HG02571 (cell line): ENCODE results near the gene ERC2.

Experiments
- ATAC-seq: cut with Tn5 transposase; IDR thresholded peaks from one replicate; pipeline ENCODE4 v1.9.1; 2021; ENCODE audit warnings: mild to moderate bottlenecking, moderate library complexity; ENCODE audit not compliant: unreplicated experiment

Gene ERC2

DNA sequence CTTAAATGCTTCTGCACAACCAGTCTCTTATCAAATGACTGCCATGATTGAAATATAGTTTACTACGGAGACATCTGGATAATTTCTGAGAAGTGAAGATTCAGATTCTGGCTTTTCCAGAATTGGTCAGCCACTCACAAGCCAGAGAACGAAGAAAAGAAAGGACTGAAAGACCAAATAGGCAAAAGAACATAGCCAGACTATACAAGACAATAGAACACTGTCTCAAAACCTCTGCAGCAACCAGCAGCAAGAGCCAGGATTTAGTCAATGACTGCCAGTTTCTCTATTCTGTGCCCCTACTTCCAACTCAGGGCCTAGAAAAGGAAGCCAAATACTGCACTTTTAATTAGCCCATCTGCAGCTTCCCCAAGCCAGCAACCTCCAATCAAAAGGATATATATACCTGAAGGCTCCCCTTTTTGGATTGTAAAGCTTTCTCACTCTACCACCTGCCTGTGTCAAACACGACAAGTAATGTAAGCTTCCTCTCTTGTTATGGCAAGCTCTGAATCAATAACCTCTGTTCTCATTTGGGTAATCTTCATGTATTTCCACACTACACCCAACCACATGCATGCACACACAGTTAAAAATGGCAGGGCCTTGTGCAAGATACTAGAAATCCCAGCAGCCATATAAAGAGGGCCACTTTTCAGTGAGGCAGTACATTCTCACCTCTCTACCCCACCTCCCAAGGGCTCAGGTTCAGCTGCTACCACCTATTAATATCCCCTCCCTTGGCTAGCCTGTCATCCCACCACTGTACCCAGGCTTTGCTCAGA is 97.1 kb downstream of the ERC2 start:
- no peak for ATAC-seq

DNA sequence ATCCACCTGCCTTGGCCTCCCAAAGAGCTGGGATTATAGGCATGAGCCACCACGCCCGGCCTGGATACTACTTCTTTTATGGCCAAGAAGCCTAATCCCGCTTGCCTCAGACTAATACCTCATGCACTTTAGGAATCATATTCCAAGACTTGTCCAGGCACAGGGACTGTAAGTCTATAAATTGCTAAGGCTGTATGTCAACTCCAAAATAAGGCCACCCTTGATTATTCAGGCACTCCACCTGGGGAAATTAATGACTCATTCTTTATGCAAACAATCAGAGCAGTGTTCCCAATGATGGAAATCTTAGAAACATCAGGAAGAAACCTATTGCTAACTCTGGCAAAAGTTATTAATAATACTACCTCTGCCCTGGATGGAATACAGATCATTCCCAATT is 98.4 kb downstream of the ERC2 start:
- ATAC-seq, result no peak

DNA sequence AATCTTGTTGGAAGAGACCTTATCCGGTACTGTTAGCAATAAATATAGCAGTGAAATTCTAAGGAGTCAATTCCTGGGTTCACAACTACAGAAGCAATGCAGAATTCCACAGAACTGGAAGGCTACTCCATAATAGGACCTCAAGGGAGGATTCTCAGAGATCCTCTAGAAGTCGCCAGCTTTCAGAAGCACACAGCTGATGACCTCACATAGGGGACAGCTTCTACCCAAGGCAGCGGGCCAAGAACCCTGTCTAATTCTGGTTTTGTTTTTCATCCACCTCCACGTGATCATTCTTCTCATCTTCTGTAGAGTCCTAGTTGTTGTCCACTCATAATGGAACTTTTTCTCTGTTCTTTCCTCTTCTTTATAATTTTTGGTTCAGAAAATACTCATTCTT is 99.4 kb downstream of the ERC2 start:
- no peak for ATAC-seq

DNA sequence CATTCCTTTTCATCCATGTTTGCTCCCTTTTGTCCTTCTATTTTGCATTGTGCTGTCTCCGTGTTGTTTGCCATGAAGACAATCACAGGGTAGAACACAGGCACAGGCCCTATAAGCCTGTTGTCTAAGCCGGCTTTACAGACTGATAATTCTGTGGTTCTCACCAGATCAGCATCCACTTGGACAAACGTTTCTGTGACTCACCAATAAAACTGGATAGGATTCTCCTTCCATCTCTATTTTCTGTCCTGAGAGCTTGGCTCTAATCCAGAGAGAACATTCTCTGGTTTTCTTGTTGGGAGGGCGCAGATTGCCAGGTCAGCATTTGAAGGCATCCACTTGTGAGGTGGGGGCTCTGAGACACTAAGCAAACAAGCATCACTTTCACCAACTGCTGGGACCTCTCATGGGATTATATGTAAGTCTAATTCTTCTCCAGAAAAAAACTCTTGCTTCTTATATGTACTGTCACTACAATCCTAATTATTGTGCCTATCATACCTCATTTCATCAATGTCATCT is 101.6 kb downstream of the ERC2 start:
- ATAC-seq, result no peak

DNA sequence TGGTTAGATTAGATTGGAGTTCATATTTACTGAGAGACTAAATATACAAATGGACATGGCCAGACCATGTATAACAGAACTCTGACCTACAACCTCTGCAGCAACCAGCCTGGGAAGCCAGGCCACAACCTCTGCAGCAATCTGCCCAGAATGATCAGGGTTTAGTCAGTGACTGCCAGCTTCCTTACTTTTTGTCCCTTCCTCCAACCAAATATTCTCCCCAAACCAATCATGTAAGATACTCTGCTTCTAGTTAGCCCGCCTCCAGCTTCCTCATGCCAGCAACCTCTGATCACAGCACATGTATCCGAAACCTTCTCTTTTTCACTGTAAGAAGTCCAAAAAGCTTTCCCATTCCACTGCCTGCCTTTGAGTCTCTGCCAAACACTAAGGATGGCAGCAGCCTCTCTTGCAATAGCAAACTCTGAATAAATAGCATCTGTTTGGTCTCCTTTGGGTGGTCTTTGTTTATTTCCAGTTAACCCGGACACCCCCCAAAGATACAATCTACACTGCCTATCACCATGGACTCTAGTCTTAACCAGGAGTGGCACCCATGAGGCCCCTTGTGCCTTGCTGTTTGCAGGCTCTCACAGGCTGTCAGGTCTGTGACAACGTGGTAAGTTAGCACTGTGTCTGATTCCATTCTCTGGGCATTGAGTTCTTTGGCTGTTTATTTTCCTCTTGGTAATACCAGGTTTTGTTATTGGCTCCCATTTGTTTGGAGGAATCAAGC is 102.2 kb downstream of the ERC2 start:
- no peak for ATAC-seq

DNA sequence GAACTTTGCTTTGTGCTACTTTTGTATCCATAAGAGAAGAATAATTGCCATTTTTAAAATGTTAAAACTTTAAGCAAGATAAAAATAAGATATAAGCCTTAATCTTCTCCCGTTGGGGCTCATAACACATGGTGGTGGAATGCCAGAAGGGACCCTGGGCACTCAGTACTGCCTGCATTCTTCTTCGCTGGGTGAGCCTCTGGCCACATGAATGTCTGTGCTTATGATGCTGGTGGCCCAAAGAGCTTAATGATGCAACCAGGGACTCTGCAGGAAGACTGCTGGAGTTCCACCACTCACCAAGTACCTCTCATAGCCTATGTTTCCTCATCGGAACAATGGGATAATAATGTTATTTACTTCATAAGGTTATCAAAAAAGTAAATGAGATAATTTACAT is 103.6 kb downstream of the ERC2 start:
- ATAC-seq, result no peak

DNA sequence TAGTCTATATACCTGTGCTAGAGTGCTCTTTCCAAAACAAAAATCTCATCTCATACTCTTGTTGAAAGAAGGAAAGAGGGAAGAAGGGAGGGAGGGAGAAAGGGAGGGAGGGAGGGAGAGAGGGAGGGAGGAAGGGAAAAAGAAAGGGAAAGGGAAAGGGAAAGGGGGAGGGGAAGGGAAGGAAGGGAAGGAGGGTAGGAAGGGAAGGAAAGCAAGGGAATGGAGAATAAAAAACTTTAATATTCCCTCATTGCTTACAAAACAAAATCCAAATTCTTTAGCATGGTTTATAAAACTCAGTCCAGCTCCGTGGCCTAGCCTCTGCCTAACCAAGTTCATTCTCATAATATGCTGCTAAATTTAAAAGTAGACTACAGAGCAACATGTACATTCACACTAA is 104.5 kb downstream of the ERC2 start:
- ATAC-seq, result no peak

DNA sequence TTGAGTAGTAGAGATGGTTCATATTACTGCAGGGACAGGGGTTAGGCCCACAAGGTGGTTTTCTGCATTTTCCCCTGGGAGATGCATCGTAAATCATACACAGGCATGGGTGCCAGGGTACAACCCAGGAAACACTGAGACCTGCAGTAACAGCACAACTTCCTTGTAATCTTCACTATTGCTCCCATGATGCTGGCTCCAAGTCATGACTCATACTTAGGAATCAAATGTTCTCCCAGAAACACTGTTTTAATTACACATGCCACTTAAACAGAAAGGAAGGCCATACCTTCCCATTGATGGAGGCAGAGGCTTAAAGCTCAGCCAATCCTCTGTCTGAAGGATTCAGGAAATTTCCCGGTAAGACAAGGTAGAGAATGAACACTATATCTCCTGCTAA is 106.5 kb downstream of the ERC2 start:
- ATAC-seq, result no peak

DNA sequence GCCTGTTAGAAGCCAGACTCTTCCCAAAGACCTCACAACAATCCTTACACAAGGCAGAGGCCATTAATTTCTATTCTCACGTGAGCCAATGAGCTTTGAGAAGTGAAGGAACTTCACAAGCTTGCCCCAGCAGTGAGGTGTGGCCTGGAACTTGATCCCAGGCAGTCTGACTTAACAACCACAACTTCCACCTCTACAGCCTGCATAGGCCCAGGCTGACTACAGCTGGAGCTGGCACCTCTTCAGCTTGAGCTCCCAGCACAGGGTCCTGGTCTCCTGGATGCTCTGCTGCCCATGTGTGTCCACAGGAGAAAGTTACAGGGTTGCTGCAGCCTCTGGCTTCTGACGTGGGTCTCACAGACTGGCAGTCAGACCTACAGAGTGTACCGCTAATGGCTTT is 111.0 kb downstream of the ERC2 start:
- no peak for ATAC-seq

DNA sequence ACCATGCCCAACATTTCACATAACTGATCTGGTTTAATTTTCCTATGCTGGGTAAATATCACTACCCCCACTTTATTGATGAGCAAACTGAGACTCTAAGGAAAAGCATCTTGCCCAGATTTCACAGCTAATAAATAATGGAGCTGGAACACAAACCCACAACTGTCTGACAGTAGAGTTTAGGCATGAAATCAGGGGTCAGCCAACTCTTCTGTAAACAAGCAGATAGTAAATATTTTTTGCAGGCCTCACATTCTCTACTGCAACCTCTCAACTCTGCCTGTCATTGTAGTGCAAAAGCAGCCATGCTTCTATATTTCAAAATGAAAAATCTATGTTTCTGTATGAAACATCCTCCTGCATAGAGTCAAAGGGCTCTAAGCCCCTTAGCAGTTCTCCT is 111.5 kb downstream of the ERC2 start:
- no peak for ATAC-seq

DNA sequence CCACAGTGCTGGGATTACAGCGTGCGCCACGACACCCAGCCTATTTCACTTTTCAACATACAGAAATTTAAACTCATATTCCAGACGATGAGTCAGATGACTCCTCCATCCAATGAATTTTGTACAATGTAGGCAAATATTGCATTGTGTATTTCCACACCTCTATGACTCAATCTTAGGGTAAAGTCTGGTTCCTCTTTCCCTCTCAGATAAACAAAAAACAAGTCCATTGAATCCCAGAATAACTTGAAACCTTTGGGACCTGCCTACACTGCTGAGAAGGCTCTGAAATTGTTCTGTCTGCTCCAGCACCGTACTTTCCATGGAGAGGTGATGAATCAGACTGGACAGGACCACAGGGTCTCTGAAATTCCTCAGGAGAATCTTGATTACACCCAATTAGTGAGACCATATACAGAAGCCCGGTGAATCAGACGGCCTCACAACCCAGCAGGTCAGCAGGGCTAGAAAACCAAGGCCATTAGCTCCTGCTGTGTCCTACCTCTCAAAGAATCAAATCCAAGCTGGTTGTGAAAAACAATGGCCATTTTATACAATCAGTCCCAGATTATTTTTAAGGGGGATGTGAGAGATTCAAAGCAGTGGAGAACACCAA is 112.6 kb downstream of the ERC2 start:
- no peak for ATAC-seq

DNA sequence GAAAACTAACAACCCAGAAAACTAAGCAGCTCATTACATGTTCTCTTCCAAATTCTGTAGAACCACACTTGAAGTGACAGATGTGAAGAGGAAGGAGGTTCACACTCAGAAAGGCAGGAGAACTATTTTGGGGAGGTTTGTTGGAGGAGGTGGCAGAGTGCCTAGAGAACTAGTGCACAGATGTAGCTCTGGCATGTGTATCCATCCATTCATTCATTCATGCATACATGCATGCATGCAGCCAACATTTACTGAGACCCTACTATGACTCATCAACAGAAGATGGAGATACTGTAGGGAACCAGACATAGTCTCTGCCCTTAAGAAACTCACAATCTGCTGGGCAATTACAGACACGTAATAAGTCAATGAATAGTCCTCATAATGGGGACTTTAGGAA is 116.7 kb downstream of the ERC2 start:
- ATAC-seq, result no peak

DNA sequence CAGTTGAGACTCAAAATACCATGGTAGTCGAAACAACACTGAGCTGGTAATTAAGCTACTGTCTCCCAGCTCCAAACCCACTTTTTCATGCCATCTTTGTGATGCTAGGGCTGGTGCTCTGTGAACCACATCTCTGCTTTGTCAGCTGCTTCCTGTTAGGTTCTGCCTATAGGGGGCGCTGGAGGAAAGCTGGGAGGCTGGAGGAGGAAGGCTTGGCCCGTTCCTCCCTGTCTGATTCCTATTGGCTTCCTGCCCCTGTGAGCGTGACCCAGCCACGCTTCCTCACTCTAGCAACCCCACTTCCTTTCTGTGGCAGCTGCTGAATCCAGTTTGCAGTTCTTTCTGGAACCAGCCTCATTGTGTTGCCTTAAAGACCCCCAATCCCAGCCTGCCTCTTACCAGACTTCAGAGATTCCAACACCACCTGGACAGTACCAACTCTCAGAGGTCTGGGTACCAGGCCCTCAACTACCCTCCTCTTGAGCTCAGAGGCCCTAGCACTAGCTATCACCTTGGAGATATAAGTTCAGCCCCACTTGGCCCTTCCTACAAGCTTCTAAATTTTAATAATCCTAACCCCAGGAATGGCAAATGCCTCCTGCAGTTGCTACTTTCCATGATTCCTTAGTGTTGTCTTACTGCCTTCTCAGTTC is 120.9 kb downstream of the ERC2 start:
- ATAC-seq, result no peak

DNA sequence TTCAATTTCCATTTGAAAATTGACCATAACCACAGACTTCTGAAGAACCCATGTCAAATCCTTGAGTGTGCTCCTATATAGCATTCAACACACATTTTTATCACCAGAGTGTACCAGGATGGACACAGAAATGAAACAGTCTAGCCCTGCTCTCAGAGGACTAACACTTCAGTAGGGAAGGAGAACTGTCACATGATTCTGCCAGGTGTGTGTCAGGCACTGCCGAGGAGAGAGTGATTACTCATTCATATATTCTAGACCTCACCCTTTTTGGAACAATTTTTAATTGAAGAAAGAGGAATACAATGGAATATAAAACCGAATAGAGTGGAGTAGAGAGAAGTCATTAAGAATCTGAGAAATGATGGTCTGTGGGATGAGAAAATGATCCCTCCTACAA is 125.8 kb downstream of the ERC2 start:
- no peak for ATAC-seq

DNA sequence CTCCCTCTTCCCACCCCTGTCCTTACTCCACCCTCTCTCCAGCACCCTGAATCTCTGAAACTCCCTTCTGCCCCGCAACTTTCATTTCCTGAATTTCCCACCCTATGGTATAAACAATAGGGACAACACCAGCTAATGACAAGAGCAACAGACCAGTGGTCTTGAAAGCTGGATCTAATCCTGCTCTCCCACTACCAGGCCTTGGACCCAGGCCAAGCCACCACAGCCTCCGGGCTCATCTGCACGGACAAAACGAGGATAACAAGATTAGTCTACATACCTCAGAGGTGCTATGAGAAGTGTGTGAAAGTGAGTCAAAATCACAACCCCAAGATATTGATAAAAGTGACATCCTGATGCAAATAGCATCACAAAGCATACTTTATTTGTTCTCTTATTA is 128.6 kb downstream of the ERC2 start:
- ATAC-seq, result no peak

DNA sequence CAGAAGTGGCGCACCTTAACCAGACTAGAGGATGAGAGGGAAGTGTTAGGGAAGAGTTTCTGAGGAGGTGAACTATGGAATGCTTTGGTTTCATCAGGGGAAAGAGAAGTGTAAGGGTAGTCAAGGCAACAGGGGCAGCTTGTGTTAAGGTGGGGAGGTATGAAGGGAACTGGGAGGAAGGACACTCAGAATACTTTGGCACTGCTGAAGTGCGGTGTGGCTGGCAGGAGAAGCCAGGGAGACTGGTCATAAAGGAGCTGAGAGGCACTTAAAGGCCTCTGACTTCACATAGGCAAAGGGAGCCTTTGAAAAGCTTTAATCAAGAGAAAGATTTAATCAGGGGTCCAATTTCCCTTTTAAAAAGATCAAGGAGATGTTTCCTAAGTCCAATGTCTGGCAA is 129.0 kb downstream of the ERC2 start:
- no peak for ATAC-seq

DNA sequence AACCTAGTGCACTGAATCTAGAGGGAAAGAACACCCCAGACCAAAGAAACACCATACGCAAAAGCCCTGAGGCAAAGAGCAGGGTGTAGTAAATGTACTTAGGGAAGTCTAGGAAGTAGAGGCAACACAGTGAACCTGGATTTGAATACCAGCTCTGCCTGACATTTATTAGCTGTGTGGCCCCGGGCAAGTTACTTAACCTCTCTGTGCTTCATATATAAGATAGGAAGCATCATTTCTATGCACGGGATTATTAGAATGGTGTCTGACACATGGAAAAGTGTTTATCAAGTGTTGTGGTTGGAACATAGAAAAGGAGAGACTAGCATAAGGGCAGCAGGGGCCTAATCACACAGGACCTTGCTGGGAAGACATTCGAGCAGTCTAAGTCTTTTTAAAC is 132.2 kb downstream of the ERC2 start:
- no peak for ATAC-seq

DNA sequence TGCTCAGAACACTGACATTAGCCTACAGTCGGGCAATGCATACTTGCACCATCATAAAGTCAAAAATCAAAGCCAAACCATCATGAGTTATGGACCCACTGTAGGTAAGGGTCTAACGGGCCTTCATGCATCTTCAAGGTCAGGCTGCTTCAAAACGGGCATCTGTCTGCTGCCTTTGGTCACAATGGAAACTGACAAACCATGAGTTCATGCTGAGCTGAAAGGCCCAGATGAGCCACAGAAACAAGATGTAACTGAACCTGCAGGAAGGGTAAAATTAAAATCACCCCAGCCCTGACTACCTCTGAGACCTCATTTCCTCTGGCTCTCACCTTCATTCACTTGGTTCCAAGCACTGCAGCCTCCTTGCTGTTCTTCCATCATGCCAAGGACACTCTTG is 143.8 kb downstream of the ERC2 start:
- no peak for ATAC-seq

DNA sequence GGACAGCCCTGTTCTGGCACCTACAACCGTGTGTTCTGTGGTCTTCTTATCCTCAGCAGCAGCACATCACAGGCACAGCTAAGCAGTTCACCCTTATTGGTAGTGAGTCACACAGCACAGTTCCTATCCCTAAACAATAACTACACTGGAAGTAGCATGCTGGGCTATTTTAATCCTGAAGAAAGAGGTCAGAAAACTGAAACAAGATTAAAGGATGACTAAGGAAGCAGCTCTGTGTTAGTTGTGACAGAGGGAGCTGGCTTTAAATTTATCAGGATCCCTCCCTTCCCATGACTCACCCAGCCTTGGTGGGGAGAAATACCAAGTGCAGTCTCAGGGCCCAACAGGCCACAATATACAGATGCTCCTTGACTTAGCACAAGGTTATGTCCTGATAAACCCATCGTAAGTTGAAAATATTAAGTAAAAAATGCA is 144.3 kb downstream of the ERC2 start:
- ATAC-seq, result no peak

DNA sequence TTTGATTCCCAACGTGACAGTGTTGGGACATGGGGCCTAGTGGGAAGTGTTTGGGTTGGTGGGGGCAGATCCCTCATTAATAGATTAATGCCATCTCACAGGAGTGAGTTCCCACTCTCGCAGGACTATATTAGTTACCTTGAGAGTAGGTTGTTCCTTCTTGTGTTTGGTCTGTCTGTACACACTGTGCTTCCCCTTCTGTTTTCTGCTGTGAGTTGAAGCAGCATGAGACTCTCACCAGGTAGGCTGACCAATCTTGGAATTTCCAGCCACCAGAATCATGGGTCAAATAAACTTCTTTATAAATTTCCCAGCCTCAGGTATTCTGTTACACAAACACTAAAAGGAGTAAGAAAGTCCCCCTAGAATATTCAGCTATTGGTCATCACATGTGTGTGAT is 145.4 kb downstream of the ERC2 start:
- no peak for ATAC-seq

DNA sequence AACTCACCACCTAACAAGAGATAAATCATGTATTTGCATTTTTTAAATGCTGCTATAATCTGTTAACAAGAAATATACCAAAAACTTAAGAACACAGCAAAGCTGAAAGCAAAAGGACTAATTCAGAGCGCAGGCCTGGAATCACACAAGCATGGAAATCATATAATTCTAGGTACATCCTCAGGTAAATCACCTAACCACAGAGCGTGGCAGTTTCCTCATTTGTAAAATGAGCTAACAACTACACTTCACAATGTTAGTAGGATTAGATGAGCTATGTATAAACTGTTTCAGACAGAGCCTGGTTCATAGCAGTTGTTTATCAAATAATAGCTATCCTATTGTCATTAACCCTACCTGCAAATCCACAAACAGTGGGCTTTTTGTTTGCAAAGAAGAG is 146.4 kb downstream of the ERC2 start:
- no peak for ATAC-seq
